T-cell (primary cell): ENCODE data around the gene NPAS3. TPM values are rescaled to one million over a fixed set of nuclear protein-coding genes. Genes with fewer than 3 reads are reported as not detected.

Experiments used
- ATAC-seq, 4 experiments: fragments of 200-7000 bp in 3 of 4; fragments of 150-1000 bp in 1 of 4; cut with Tn5 transposase; replicated peaks in 1 of 4; 1 replicate in 3 of 4; 2 replicates in 1 of 4; pipeline ENCODE4 v1.10.0; 2021; ENCODE audit warnings: moderate library complexity in 3 of 4, mild to moderate bottlenecking in 2 of 4, moderate number of reproducible peaks in 1 of 4
- CTCF ChIA-PET, 2 donors: fragments of 300-600 bp; sonication (Branson Sonifier 250); formaldehyde crosslinking; loops; one replicate each; lab custom pipeline; 2022; ENCODE audit warnings: antibody characterized with exemption in 2 of 2; lab: Charles Lee
- POLR2A ChIA-PET, 2 donors: fragments of 300-600 bp; sonication (Branson Sonifier 250); formaldehyde crosslinking; loops; one replicate each; lab custom pipeline; 2022; ENCODE audit warnings: antibody characterized with exemption in 2 of 2; lab: Charles Lee
- DNase-seq, 35 experiments: peaks; one replicate each; pipeline versions ENCODE4 v3.0.0 to v3.0.0-alpha.2; 2013 to 2023
- H3K27ac ChIP-seq: one replicate; pipeline ENCODE4 v1.5.1; 2013; ENCODE audit warnings: low read length
- H3K27me3 ChIP-seq, 2 experiments: replicated peaks in 1 of 2; 1 replicate in 1 of 2; 2 replicates in 1 of 2; pipeline versions ENCODE4 v1.6.1 to v1.7.0; 2013; ENCODE audit warnings: low read length in 1 of 2, mixed read lengths in 1 of 2; ENCODE audit not compliant: control insufficient read depth in 2 of 2, insufficient read depth in 2 of 2; ENCODE audit errors: extremely low read depth in 1 of 2
- H3K36me3 ChIP-seq, 2 donors: 1 replicate in 1 of 2; 2 replicates in 1 of 2; pipeline versions ENCODE4 v1.6.1 to v1.7.0; 2013; ENCODE audit warnings: low read length in 1 of 2; ENCODE audit not compliant: control insufficient read depth in 2 of 2, insufficient read depth in 1 of 2; ENCODE audit errors: extremely low read depth in 1 of 2
- H3K4me1 ChIP-seq, 2 experiments: 1 replicate in 1 of 2; 2 replicates in 1 of 2; pipeline versions ENCODE4 v1.6.1 to v1.7.0; 2013; ENCODE audit warnings: low read length in 2 of 2, mixed read lengths in 1 of 2; ENCODE audit not compliant: insufficient read depth in 2 of 2, control insufficient read depth in 1 of 2; ENCODE audit errors: extremely low read depth in 1 of 2
- H3K4me3 ChIP-seq, 2 donors: 1 replicate in 1 of 2; 2 replicates in 1 of 2; pipeline versions ENCODE4 v1.5.1 to v1.7.0; 2013; ENCODE audit warnings: mild to moderate bottlenecking in 2 of 2, low read length in 1 of 2, moderate library complexity in 1 of 2; ENCODE audit not compliant: control insufficient read depth in 1 of 2; ENCODE audit errors: extremely low read depth in 1 of 2
- H3K9me3 ChIP-seq: 2 replicates; pipeline ENCODE4 v1.7.0; 2013
- H3K27ac Mint-ChIP-seq, 2 donors: one replicate each; pipeline ENCODE4 v1.8.0; 2020 to 2021; ENCODE audit warnings: mild to moderate bottlenecking in 2 of 2, mixed read lengths in 2 of 2
- H3K27me3 Mint-ChIP-seq, 2 donors: one replicate each; pipeline ENCODE4 v1.8.0; 2021 to 2022; ENCODE audit warnings: mixed read lengths in 2 of 2
- H3K36me3 Mint-ChIP-seq: one replicate; pipeline ENCODE4 v1.8.0; 2021; ENCODE audit warnings: mixed read lengths
- H3K4me1 Mint-ChIP-seq, 3 donors: one replicate each; pipeline ENCODE4 v1.8.0; 2020 to 2022; ENCODE audit warnings: mixed read lengths in 3 of 3, mild to moderate bottlenecking in 1 of 3
- H3K4me3 Mint-ChIP-seq, 3 donors: one replicate each; pipeline ENCODE4 v1.8.0; 2020 to 2022; ENCODE audit warnings: mild to moderate bottlenecking in 3 of 3, mixed read lengths in 3 of 3, moderate library complexity in 3 of 3
- H3K9me3 Mint-ChIP-seq, 3 donors: one replicate each; pipeline ENCODE4 v1.8.0; 2020 to 2022; ENCODE audit warnings: mixed read lengths in 3 of 3
- WGBS: methylation state at CpG from one replicate; pipeline ENCODE4 v1.1.5; 2013; ENCODE audit warnings: missing lambda C conversion rate; ENCODE audit not compliant: insufficient coverage; 5-methylcytosine and 5-hydroxymethylcytosine counted together
- total RNA-seq, 35 experiments: library from RNA in 6 of 35; stranded (reverse) in 6 of 35; fragments of 120-200 nt in 1 of 35; gene quantifications; one replicate each; pipeline versions ENCODE4 v1.2.1 to v1.2.4 and lab custom pipeline; 2013 to 2026

The NPAS3 gene
- total RNA-seq, 5 donors from 2014 or later (not counting 1 experiment from before 2014, with no cell fraction given): 0.10 TPM; not detected in 4

- Histone ChIP-seq H3K4me1 (no peaks in the 10 kb centered on the region), H3K27me3 (no peaks in the 10 kb centered on the region), H3K27ac (no peak overlapping the region), H3K9me3 (no peaks in the 10 kb centered on the region), H3K4me3 (no peak overlapping the region), H3K36me3 (no peaks in the 10 kb centered on the region)
- DNase-seq: no peak
- ChIA-PET CTCF (no interaction called here), POLR2A (no interaction called here)
- Mint-ChIP-seq H3K27ac (no peak overlapping the region), H3K36me3 (no peaks in the 10 kb centered on the region), H3K4me3 (no peak overlapping the region), H3K4me1 (no peaks in the 10 kb centered on the region), H3K9me3 (peaks cover 0 to 11% (median 0%) of the 10 kb centered on the region in 3 donors), H3K27me3 (no peaks in the 10 kb centered on the region)
- 87% methylated on average over 3 of the region's 4 CpGs for WGBS
- ATAC-seq: no peak
Measured at GRCh38 chr14:33588771-33589170, 650.1 kb downstream of the NPAS3 start.

DNA sequence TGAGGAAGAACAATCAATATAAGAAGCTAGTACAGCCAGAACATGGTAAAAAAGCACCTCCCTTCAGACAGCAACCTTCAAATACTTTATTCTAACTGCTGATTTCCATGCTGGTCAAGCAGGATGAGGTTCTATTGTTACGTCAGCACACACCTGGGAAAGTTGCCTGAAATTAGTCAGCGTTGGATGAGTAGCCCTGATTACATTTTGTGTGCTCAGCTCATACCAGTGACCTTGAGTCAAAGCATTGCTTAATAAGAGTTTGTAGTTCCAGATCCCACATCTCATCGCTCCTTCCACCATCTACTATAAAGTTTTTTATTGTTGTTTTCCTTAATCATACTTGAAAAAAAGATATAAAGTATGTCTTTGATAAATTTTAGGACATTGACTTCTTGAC, 650.7 kb downstream of the NPAS3 start:
- ATAC-seq (no peak), DNase-seq (no peak)
- Mint-ChIP-seq H3K27ac (no peak overlapping the region), H3K9me3 (peaks cover 0 to 11% (median 0%) of the 10 kb centered on the region in 3 donors), H3K27me3 (no peaks in the 10 kb centered on the region), H3K36me3 (no peaks in the 10 kb centered on the region), H3K4me3 (no peak overlapping the region), H3K4me1 (no peaks in the 10 kb centered on the region)
- Histone ChIP-seq H3K27me3 (no peaks in the 10 kb centered on the region), H3K9me3 (no peaks in the 10 kb centered on the region), H3K36me3 (no peaks in the 10 kb centered on the region), H3K4me3 (no peak overlapping the region), H3K4me1 (no peaks in the 10 kb centered on the region), H3K27ac (no peak overlapping the region)
- ChIA-PET CTCF (no interaction called here), POLR2A (no interaction called here)
- WGBS: 83% methylated on average over 1 of the region's 3 CpGs

DNA sequence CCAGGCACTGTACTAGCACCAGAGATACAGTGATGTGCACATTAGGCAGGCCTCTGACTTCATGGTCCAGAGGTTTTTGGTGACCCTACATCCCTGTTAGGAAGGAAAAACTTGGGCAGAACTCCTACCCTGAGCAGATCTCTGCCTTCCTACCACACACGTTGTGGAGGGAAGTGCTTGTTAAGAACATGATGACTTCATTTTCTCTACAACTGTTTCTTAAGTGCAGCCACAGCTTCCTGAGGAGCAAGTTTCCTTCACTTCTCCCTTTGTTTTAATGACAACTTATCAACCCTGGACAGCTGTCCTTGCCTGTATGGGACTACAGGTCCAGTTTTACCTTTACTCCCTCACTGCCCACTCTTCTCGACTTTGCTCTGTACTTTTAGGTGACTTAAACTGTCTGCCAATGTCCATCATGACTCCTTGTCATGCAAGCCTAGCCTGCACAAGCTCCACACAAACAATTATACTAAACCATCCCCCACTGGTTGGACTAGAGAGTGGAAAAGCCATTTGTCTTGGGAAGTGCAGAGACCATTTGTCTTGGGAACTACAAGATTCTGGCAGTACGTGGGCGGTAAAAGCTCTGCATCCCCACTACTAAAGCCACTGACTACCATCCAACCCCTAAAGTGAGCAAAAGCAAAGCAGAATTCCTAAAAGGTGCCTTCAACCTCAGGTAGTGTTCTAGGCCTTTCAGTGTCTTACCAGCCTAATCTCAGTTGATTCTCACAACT, 652.4 kb downstream of the NPAS3 start:
- DNase-seq (no peak), ATAC-seq (no peak)
- no peak overlapping the region for H3K4me3 ChIP-seq
- Mint-ChIP-seq H3K27me3 (no peaks in the 10 kb centered on the region), H3K4me1 (no peaks in the 10 kb centered on the region), H3K4me3 (no peak overlapping the region), H3K9me3 (peaks cover 0 to 11% (median 0%) of the 10 kb centered on the region in 3 donors), H3K36me3 (no peaks in the 10 kb centered on the region), H3K27ac (no peak overlapping the region)
- WGBS: 0% methylated on average over 1 of the region's 4 CpGs
- H3K36me3 ChIP-seq: no peaks in the 10 kb centered on the region
- ChIA-PET POLR2A (no interaction called here), CTCF (no interaction called here)
- H3K9me3 ChIP-seq: no peaks in the 10 kb centered on the region
- no peaks in the 10 kb centered on the region for H3K4me1 ChIP-seq
- no peaks in the 10 kb centered on the region for H3K27me3 ChIP-seq
- H3K27ac ChIP-seq: no peak overlapping the region

- ATAC-seq (no peak), DNase-seq (no peak)
- 78% methylated on average over 1 of the region's 2 CpGs for WGBS
- no peaks in the 10 kb centered on the region for H3K36me3 ChIP-seq
- Mint-ChIP-seq H3K9me3 (peaks cover 0 to 11% (median 0%) of the 10 kb centered on the region in 3 donors), H3K4me3 (no peak overlapping the region), H3K4me1 (no peaks in the 10 kb centered on the region), H3K27ac (no peak overlapping the region), H3K36me3 (no peaks in the 10 kb centered on the region), H3K27me3 (peaks cover 0 to 2% of the 10 kb centered on the region in 2 donors)
- H3K4me3 ChIP-seq: no peak overlapping the region
- ChIA-PET POLR2A (no interaction called here), CTCF (no interaction called here)
- H3K9me3 ChIP-seq: no peaks in the 10 kb centered on the region
- no peaks in the 10 kb centered on the region for H3K4me1 ChIP-seq
- H3K27ac ChIP-seq: no peak overlapping the region
- no peaks in the 10 kb centered on the region for H3K27me3 ChIP-seq
Measured at GRCh38 chr14:33592297-33592696, 653.6 kb downstream of the NPAS3 start.

GRCh38 chr14:33596211-33597080, 657.8 kb downstream of the NPAS3 start:
- Histone ChIP-seq H3K27ac (no peak overlapping the region), H3K4me3 (no peak overlapping the region), H3K9me3 (no peaks in the 10 kb centered on the region), H3K36me3 (no peaks in the 10 kb centered on the region), H3K27me3 (no peaks in the 10 kb centered on the region), H3K4me1 (no peaks in the 10 kb centered on the region)
- ChIA-PET CTCF (no interaction called here), POLR2A (no interaction called here)
- Mint-ChIP-seq H3K4me1 (no peaks in the 10 kb centered on the region), H3K27ac (no peak overlapping the region), H3K36me3 (no peaks in the 10 kb centered on the region), H3K27me3 (peaks cover 2 to 4% of the 10 kb centered on the region in 2 donors), H3K9me3 (no peaks in the 10 kb centered on the region), H3K4me3 (no peak overlapping the region)
- DNase-seq (no peak), ATAC-seq (no peak)
- 97% methylated on average over 4 of the region's 8 CpGs for WGBS

GRCh38 chr14:33598582-33598981, 659.9 kb downstream of the NPAS3 start:
- 50% methylated on average over 1 of the region's 2 CpGs for WGBS
- Mint-ChIP-seq H3K27me3 (peaks cover 4 to 5% of the 10 kb centered on the region in 2 donors), H3K9me3 (no peaks in the 10 kb centered on the region), H3K36me3 (no peaks in the 10 kb centered on the region), H3K4me1 (no peaks in the 10 kb centered on the region), H3K4me3 (no peak overlapping the region), H3K27ac (no peak overlapping the region)
- no peak for ATAC-seq
- Histone ChIP-seq H3K27ac (no peak overlapping the region), H3K9me3 (no peaks in the 10 kb centered on the region), H3K4me3 (no peak overlapping the region), H3K36me3 (no peaks in the 10 kb centered on the region), H3K27me3 (no peaks in the 10 kb centered on the region), H3K4me1 (no peaks in the 10 kb centered on the region)
- POLR2A ChIA-PET: no interaction called here
- no peak for DNase-seq
- CTCF ChIA-PET: no interaction called here
